Raji (cell line): ENCODE data around the gene NOS3.

Experiments used
- POLR2A ChIP-seq: IDR thresholded peaks from 2 replicates; pipeline ENCODE4 v1.6.1; 2011; ENCODE audit warnings: low read depth, low read length, control low read depth; ENCODE audit not compliant: insufficient read depth

NOS3 gene

GRCh38 chr7:150948791-150949251, 42.0 kb upstream of the NOS3 start:
- no peak for TF ChIP-seq POLR2A

GRCh38 chr7:150949564-150949963, 41.3 kb upstream of the NOS3 start:
- TF ChIP-seq POLR2A = no peak

GRCh38 chr7:150949971-150950491, 40.8 kb upstream of the NOS3 start:
- TF ChIP-seq POLR2A = no peak

- no peak for TF ChIP-seq POLR2A
Measured at GRCh38 chr7:150950496-150951180, 40.2 kb upstream of the NOS3 start.

- TF ChIP-seq POLR2A = no peak
Measured at GRCh38 chr7:150951181-150951520, 39.7 kb upstream of the NOS3 start.

- TF ChIP-seq POLR2A = no peak
Measured at GRCh38 chr7:150951521-150951920, 39.3 kb upstream of the NOS3 start.

- TF ChIP-seq POLR2A = no peak
Measured at GRCh38 chr7:150952331-150953050, 38.3 kb upstream of the NOS3 start.

GRCh38 chr7:150953061-150953997, 37.5 kb upstream of the NOS3 start:
- no peak for TF ChIP-seq POLR2A

DNA sequence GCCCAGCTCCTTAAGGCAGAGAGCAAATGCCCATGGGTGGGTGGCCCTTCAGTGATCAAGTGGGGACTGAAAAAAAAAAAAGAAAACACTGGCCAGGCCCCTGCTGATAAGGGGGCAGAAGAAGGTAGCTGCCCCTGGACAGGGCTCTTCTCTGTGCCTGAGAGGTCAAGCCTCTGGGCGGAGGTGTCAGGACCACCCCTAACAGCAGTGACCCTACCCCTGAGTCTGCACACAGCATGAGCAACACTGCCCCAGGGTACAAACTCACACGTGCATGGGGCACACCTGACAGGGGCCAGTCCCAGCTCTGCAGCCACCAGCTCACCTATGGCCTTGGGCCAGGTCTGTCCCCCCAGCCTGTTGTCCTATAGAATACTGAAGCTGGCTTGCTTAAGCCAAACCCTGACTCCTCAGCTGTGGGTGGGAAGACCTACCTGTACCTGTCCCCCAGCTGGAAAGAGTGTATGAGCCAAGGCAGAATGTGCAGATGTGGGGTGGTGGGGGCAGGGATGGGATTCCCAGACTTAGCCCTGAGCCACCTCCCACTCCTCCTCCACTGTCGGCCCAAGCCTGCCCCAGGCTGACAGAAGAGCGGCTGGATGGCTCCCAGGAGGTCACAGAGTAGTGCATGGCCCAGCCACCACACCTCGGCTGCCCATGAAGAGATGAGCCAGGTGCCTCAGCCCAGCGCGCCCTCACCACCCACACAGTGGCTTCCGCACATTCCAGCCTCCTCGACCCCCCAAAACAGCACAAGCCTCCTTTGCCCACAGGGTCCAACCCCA, 36.4 kb upstream of the NOS3 start:
- TF ChIP-seq POLR2A = no peak

DNA sequence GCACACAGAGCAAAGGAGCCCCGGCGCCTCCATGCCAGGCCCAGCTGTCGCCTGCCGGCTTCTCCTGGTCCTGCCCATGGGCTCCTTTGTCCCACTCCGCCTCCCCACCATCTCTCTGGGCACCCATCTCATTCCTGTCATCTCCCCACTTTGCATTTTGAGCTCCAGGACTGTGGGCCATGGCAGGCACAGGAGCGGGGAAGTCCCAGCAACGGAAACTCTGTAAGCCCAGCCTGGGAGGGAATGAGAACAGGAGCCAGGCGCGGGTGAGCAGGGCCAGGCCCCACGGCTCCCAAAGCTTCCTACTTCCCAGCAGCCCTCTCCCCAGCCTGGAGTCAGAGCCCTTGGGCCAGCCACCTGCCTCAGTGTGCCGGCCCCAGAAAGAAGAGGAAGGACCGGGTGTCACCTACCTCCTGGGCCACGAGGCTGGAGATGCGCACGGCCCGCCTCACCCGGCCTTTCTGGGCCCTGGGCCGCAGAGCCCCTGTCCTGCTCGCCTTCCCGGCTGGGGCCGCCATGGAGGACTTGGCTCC, 35.8 kb upstream of the NOS3 start:
- no peak for TF ChIP-seq POLR2A

GRCh38 chr7:150955519-150956394, 35.1 kb upstream of the NOS3 start:
- no peak for TF ChIP-seq POLR2A

- no peak for TF ChIP-seq POLR2A
Measured at GRCh38 chr7:150956395-150957132, 34.3 kb upstream of the NOS3 start.
